Smooth muscle cell of trachea (primary cell): ENCODE data around the gene ANKRD63. TPM values are rescaled to one million over a fixed set of nuclear protein-coding genes. Genes with fewer than 3 reads are reported as not detected.

Experiments used
- total RNA-seq: library from RNA; depleted of rRNA; stranded (reverse); fragments of >200 nt; gene quantifications from 2 replicates; pipeline ENCODE4 v1.2.1, GENCODE V29; 2014

The ANKRD63 gene
- total RNA-seq: not detected in 2 replicates

GRCh38 chr15:40282869-40283614, at the start of gene ANKRD63:
ANKRD63 (minus strand) TSS chr15:40283064; CDS start chr15:40282586, 478 bp downstream.

GRCh38 chr15:40323239-40323952, 40.5 kb upstream of the ANKRD63 start, which contains the start of gene INAFM2:
INAFM2 (plus strand) TSS chr15:40323692; CDS start chr15:40324056, 364 bp downstream.

GRCh38 chr15:40307421-40308211, 24.8 kb upstream of the ANKRD63 start, which contains the start of gene PLCB2:
PLCB2 (minus strand) TSS chr15:40307935; CDS start chr15:40307672, 263 bp downstream.

GRCh38 chr15:40238532-40239403, 44.1 kb downstream of the ANKRD63 start, which contains the start of gene PAK6:
PAK6 (plus strand) TSS chr15:40239063; CDS start chr15:40264786, 25,723 bp downstream.

Other genes starting within 250 kb of the ANKRD63 start
- gene SRP14, start 243.9 kb downstream of the ANKRD63 start, total RNA-seq: 208 and 209 TPM in 2 replicates
- gene BMF, start 174.2 kb downstream of the ANKRD63 start, total RNA-seq: 4.8 and 6.4 TPM in 2 replicates
- 1.8 and 33.3 TPM in 2 replicates for gene BUB1B, start 122.0 kb downstream of the ANKRD63 start, total RNA-seq
- gene PAK6, start 44.0 kb downstream of the ANKRD63 start, total RNA-seq: under 0.01 and 0.29 TPM in 2 replicates
- 0.17 and 0.29 TPM in 2 replicates for gene PLCB2, start 24.9 kb upstream of the ANKRD63 start, total RNA-seq
- 5.4 and 15.7 TPM in 2 replicates for gene INAFM2, start 40.6 kb upstream of the ANKRD63 start, total RNA-seq
- 21.2 and 39.2 TPM in 2 replicates for gene CCDC9B, start 57.9 kb upstream of the ANKRD63 start, total RNA-seq
- not detected in 2 replicates for gene PHGR1, start 68.0 kb upstream of the ANKRD63 start, total RNA-seq
- gene DISP2, start 75.2 kb upstream of the ANKRD63 start, total RNA-seq: under 0.01 and 2.2 TPM in 2 replicates
- 12.9 and 81.2 TPM in 2 replicates for gene KNSTRN, start 99.7 kb upstream of the ANKRD63 start, total RNA-seq
- 48.1 and 79.6 TPM in 2 replicates for gene IVD, start 122.7 kb upstream of the ANKRD63 start, total RNA-seq
- gene BAHD1, start 157.9 kb upstream of the ANKRD63 start, total RNA-seq: 7.3 and 9.6 TPM in 2 replicates
- 15.9 and 18.2 TPM in 2 replicates for gene CHST14, start 187.9 kb upstream of the ANKRD63 start, total RNA-seq